CD1c-positive myeloid dendritic cell (primary cell): Measurements from ENCODE around the gene KCNRG.
"Not testable (repeated sequence)": the region's sequence is repeated elsewhere in the genome, so short reads cannot be mapped to it uniquely, and the experiment has no call there.

Experiments used
- DNase-seq: peaks from one replicate; pipeline ENCODE4 v3.0.0-alpha.2; 2016; ENCODE audit errors: extremely low spot score

The KCNRG gene

DNA sequence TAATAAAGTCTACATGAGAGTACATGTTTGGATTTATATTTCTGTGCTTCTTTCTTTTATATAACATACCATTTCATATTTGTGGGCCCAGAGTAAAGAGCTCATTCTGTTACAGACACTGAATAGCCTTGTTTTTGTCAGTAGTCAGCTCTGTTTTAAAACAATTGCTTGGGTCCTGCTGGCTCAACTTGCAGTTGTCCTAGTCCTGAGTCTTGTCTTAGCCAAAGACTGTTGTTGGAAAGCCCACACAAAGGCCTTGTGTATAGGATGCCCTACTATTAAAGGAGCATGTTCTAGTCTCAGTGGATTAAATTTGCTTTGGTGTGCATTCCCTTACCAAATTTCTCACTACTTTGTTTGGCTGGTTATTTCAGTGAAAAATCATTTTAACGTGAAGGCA, 3.8 kb upstream of the KCNRG start:
- DNase-seq = no peak

DNA sequence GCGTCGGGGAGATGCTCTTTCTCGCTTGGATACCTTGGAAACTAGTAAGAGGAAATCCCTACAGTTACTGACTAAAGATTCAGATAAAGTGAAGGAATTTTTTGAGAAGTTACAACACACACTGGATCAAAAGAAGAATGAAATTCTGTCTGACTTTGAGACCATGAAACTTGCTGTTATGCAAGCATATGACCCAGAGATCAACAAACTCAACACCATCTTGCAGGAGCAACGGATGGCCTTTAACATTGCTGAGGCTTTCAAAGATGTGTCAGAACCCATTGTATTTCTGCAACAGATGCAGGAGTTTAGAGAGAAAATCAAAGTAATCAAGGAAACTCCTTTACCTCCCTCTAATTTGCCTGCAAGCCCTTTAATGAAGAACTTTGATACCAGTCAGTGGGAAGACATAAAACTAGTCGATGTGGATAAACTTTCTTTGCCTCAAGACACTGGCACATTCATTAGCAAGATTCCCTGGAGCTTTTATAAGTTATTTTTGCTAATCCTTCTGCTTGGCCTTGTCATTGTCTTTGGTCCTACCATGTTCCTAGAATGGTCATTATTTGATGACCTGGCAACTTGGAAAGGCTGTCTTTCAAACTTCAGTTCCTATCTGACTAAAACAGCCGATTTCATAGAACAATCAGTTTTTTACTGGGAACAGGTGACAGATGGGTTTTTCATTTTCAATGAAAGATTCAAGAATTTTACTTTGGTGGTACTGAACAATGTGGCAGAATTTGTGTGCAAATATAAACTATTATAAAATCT, 2.7 kb upstream of the KCNRG start:
- DNase-seq = no peak

- no peak for DNase-seq
Observed at GRCh38 chr13:50014386-50014785, 858 bp upstream of the KCNRG start.

- no peak for DNase-seq
Observed at GRCh38 chr13:50015750-50016149, 506 bp downstream of the KCNRG start.

DNA sequence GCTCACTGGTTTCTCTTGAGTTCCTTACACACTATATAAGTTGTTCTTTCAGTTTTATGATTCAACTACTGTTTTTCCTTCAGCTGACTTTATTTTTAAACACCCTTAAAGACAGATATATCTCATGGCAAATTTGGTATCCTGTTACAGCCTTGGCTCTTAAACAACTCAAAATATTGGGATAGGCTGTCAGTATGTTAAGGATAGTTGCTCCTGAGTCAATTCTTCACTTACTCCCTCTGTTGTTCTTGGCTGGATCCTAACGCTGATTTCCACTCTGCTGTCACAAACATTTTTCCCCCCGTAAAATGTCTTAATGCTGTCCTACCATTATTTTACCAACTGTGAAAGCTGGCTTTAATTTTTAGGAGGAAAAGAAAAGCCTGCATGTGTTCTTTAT, 1.2 kb downstream of the KCNRG start:
- DNase-seq = no peak

- DNase-seq = no peak
Observed at GRCh38 chr13:50017819-50018218, 2.6 kb downstream of the KCNRG start.

DNA sequence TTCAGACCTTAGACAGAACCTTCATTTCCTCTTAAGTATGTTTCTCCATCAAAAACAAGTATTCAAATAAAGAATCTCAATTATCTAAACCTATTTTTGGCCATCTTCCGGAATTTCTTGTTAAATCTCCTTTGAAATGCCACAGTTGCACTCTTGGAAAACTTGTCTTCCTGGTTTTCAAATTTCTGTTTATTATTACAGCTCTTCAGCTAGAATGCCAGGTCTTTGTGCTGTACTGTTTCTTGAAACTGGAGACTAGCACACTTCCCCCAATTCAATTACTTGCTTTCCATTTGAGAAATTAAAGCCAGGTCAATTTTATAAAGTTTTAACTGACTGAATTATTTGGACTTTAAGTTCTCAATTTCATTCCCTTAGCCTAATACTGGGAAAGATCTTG, 10.2 kb downstream of the KCNRG start:
- no peak for DNase-seq

DNA sequence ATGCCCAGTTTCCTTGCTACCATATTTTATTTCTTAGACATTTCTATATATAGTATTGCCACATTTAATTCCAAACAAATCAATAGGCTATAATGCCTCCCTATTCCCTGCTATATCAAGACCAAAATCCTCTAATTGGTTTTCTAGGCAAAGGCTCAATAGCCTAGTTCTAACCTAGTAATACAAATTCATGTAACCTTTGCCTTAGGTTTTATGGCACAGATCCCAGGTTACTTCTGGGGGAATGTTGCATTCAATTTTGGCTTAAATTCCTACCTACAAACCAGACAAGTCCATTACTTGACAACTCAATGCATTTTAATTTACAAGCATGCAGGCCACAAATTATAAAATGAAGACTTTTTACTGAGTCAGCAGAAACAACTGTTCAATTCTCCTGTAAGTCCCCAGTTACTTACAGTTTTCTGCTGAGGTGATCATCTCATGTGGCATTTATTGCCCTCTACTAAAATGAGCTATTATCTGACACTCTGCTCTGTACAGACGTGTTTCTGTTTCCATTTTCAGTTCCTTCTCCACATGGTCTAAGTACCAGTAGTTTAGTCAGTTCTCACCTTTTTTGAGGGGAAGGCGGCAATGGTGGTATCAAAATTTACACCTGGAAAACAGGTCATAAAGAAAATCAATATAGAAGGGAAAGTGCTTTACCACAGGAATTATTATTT, 11.7 kb downstream of the KCNRG start:
- DNase-seq = peak; percentile 6

GRCh38 chr13:50030315-50030714, 15.1 kb downstream of the KCNRG start:
- no peak for DNase-seq

- no peak for DNase-seq
Observed at GRCh38 chr13:50033725-50034124, 18.5 kb downstream of the KCNRG start.

DNA sequence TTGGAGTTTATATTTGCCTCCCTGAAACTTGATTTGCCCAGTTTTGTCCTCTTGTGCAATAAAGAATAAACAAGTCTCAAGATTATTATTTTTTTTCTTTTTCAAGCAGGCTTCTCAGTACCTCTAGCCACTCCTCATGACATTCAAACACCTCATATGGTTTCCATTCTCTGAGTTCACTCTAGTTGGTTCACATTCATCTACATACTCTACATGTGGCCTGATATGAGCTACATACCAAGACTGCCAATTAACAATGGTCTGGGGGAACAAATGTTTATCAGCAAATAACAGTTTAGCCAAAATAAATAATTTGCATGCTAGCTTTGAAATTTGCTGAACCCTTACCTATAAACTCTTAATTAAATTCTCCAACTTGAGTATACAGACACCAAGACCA, 22.5 kb downstream of the KCNRG start:
- no peak for DNase-seq

DNA sequence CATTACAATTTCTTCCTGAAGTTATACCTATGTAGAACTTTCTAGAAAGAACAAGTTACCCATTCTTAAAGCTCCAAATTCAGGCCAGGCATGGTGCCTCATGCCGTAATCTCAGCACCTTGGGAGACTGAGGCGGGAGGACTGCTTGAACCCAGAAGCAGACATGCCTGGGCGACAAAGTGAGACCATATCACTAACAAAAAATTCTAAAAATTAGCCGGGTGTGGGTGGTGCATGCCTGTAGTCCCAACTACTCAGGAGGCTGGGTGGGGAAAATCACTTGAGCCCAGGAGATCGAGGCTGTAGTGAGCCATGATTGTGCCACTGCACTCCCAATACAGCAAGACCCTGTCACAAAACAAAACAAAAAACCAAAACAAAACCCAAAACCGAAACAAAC, 23.0 kb downstream of the KCNRG start:
- DNase-seq = no peak

GRCh38 chr13:50052478-50052877, 37.2 kb downstream of the KCNRG start:
- DNase-seq = no peak

DNA sequence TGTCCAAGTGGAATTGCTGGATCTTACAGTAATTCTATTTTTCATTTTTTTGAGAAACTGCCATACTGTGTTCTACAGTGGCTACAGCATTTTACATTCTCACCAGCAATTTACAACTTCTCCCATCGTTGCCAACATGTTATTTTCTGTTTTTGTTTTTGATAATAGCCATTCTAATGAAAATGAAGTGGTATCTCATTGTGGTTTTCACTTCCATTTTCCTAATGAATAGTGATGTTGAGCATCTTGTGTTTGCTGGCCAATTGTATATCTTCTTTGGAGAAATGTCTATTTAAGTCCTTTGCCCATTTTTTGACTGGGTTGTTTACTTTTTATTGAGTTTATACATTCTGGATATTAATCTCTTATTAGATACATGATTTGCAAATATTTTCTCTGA, 38.6 kb downstream of the KCNRG start:
- DNase-seq = no peak

DNA sequence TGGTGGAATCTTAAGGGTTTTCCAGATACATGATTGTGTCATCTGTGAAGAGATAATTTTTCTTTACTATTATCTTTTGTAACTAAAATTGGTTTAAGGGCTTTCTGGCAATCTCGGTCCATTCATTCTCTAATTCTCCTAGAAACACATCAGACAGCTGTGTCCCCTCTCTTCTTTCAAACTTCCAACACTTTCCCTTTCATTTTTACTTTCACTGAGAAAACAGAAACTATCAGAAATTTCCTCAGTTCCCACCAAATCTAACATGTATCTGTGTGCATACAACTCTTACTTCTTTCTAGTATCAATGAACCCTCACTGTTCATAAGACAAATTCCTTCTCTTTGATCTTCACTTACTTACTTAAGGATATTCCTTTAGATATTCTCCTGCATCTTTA, 40.2 kb downstream of the KCNRG start:
- DNase-seq = no peak

DNA sequence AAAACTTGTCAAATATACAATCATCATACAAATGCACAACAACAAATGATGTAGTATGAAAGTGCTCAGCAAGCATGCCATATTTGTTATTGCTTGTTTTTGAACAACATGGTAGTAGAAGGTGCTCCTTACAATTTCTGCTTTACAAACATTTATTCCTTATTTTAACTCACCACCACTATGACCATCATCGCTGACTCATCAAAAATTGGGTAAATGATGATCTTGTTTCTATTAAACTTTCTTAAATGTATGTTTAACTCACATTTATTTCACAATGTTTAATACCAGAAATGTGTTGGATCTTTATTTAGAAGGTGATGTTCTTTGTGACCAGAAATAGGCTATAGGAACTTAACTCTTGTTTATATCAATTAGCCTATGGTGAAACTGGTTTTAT, 45.5 kb downstream of the KCNRG start:
- no peak for DNase-seq

DNA sequence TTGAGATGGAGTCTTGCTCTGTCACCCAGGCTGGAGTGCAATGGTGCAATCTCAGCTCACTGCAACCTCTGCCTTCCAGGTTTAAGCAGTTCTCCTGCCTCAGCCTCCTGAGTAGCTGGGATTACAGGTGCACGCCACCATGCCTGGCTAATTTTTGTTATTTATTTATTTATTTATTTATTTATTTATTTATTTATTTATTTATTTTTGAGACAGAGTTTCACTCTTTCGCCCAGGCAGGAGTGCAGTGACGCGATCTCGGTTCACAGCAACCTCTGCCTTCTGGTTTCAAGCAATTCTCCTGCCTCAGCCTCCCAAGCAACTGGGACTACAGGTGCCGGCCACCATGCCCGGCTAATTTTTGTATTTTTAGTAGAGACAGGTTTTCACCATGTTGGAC, 47.1 kb downstream of the KCNRG start:
- DNase-seq = not testable (repeated sequence)

GRCh38 chr13:50065712-50066111, 50.5 kb downstream of the KCNRG start:
- DNase-seq = no peak

DNA sequence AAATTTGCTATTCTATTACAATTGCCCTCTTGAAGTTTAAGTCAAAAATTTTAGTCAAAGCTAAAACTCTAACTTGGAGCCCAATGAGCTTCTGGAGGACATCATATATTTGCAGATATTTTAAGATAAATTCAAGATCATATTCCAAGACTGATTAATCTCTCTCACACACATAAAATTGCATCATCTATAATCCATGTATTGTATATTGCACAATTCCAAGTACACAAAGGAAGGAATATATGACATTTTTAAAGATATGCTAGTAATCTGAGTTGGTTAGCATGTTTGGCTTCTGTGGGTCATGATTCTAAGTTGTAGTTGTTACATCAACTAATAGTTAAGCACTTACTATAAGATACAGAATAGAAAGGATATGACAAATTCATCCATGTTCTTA, 53.3 kb downstream of the KCNRG start:
- no peak for DNase-seq

GRCh38 chr13:50069261-50069660, 54.0 kb downstream of the KCNRG start:
- peak; percentile 27 for DNase-seq

DNA sequence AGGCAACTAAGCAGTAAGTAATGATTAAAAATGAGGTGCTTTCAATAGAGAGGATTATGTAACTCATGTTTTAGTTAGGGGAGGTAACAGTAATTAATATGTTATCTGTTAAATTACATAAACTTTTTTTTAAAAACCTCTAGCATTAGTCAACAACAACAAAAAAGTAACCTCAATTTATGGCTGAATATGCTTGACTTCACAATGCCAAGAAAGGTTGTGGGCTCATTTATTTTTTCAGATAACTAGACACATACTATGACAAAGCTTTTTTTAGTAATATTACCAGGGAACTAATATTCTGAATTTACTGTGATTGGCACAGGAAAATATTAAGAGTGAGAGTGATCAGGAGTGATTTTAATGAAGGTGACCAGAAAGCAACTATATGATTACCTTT, 54.9 kb downstream of the KCNRG start:
- no peak for DNase-seq
